ENCODE results near the gene RPAIN. TPM values are rescaled to one million over a fixed set of nuclear protein-coding genes. Genes with fewer than 3 reads are reported as not detected.

The RPAIN gene
- total and polyA plus RNA-seq, 2 of the 13 experiments (the other 11 are each of a cell fraction or from before 2014, with no cell fraction given): 42.1 to 58.5 TPM

- TF ChIP-seq ZNF841 (CRISPR knock-in tag; IDR thresholded peaks at IDR 0.05; ENCODE audit: borderline replicate concordance) (no peak), KDM4B (CRISPR knock-in tag; IDR thresholded peaks at IDR 0.05) (no peak), ZEB1 (IDR thresholded peaks at IDR 0.05; ENCODE audit: insufficient replicate concordance, low read depth) (peak; percentile 21), TBL1XR1 (IDR thresholded peaks at IDR 0.05; ENCODE audit: borderline replicate concordance, low read length, partially characterized antibody) (no peak), HNRNPUL1 (IDR thresholded peaks at IDR 0.05; ENCODE audit: low read depth, low read length) (no peak), KAT8 (CRISPR knock-in tag; IDR thresholded peaks at IDR 0.05) (peak; percentile 75), ZBTB38 (CRISPR knock-in tag; IDR thresholded peaks at IDR 0.05) (no peak), FOXK1 (CRISPR knock-in tag; IDR thresholded peaks at IDR 0.05; ENCODE audit: borderline replicate concordance, low read depth) (peak; percentile 69; the same call in 1 of the 2 replicates), ZNF207 (IDR thresholded peaks at IDR 0.05; ENCODE audit: borderline replicate concordance) (no peak), ZNF720 (CRISPR knock-in tag; IDR thresholded peaks at IDR 0.05) (no peak), NCOA2 (CRISPR knock-in tag; IDR thresholded peaks at IDR 0.05) (no peak), HMGA1 (CRISPR knock-in tag; conservative IDR thresholded peaks at IDR 0.05) (no peak), RBAK (CRISPR knock-in tag; IDR thresholded peaks at IDR 0.05) (no peak), HIC2 (CRISPR knock-in tag; IDR thresholded peaks at IDR 0.05; ENCODE audit: low read depth) (no peak), CHD4 (IDR thresholded peaks at IDR 0.05; ENCODE audit: borderline replicate concordance, low read length) (no peak; the same call in 1 of the 2 replicates), RBM22 (optimal IDR thresholded peaks at IDR 0.05; ENCODE audit: low read length) (no peak), ZNF737 (CRISPR knock-in tag; IDR thresholded peaks at IDR 0.05; ENCODE audit: borderline replicate concordance) (no peak), ZNF772 (CRISPR knock-in tag; IDR thresholded peaks at IDR 0.05) (peak; percentile 82; the same call in 1 of the 2 replicates), MTF1 (CRISPR knock-in tag; IDR thresholded peaks at IDR 0.05) (0 out of 2 replicates have a peak, but pooled peaks have one; percentile 70), PRPF4 (IDR thresholded peaks at IDR 0.05; ENCODE audit: low read depth, low read length, poor library complexity, severe bottlenecking) (no peak), ZNF674 (CRISPR knock-in tag; IDR thresholded peaks at IDR 0.05; ENCODE audit: low read depth) (0 out of 2 replicates have a peak, but pooled peaks have one; percentile 31), RXRB (CRISPR knock-in tag; IDR thresholded peaks at IDR 0.05; ENCODE audit: borderline replicate concordance) (peak; percentile 18; the same call in 1 of the 2 replicates), ATF3 (CRISPR knock-in tag; IDR thresholded peaks at IDR 0.05) (no peak), POGZ (CRISPR knock-in tag; IDR thresholded peaks at IDR 0.05) (peak; percentile 77), FUBP1 (CRISPR knock-in tag; IDR thresholded peaks at IDR 0.05; ENCODE audit: borderline replicate concordance) (no peak), ATAD3A (CRISPR knock-in tag; IDR thresholded peaks at IDR 0.05) (no peak), SOX13 (IDR thresholded peaks at IDR 0.05) (no peak), SOX13 (CRISPR knock-in tag; conservative IDR thresholded peaks at IDR 0.05 in 1 of 2, IDR thresholded peaks at IDR 0.05 in 1 of 2) (no peak), ZNF670 (CRISPR knock-in tag; IDR thresholded peaks at IDR 0.05; ENCODE audit: borderline replicate concordance) (peak; percentile 66; the same call in 1 of the 2 replicates)
These were observed at the start of gene RPAIN (continued) for GRCh38 chr17:5419959-5420653.
